NCI-H2081 (cell line): ENCODE measurements around the gene ATP6V0E2.

Source experiments
- DNase-seq, 2 experiments: peaks; one replicate each; lab custom pipeline; 2025; lab: John Stamatoyannopoulos, UW

ATP6V0E2 gene

GRCh38 chr7:149838992-149839408, 34.8 kb upstream of the ATP6V0E2 start:
- DNase-seq = peak in 1 of 2 experiments; percentile 42

GRCh38 chr7:149839933-149840332, 33.8 kb upstream of the ATP6V0E2 start:
- no peak for DNase-seq

GRCh38 chr7:149843566-149843965, 30.2 kb upstream of the ATP6V0E2 start:
- no peak for DNase-seq

- no peak for DNase-seq
These were observed 29.3 kb upstream of the ATP6V0E2 start for GRCh38 chr7:149844445-149844844.

GRCh38 chr7:149845257-149845980, 28.4 kb upstream of the ATP6V0E2 start:
- no peak for DNase-seq

- no peak for DNase-seq
These were observed 27.7 kb upstream of the ATP6V0E2 start for GRCh38 chr7:149846021-149846420.

GRCh38 chr7:149846436-149847046, 27.2 kb upstream of the ATP6V0E2 start:
- DNase-seq = no peak

- DNase-seq = no peak
These were observed 24.6 kb upstream of the ATP6V0E2 start for GRCh38 chr7:149849174-149849573.

- DNase-seq = no peak
These were observed 23.7 kb upstream of the ATP6V0E2 start for GRCh38 chr7:149850007-149850594.

GRCh38 chr7:149850716-149851115, 23.1 kb upstream of the ATP6V0E2 start:
- no peak for DNase-seq

GRCh38 chr7:149851449-149851848, 22.3 kb upstream of the ATP6V0E2 start:
- DNase-seq = no peak

- no peak for DNase-seq
These were observed 20.6 kb upstream of the ATP6V0E2 start for GRCh38 chr7:149853157-149853556.

- peak; percentile 94 to 98 for DNase-seq
These were observed 19.0 kb upstream of the ATP6V0E2 start for GRCh38 chr7:149854611-149855360.

- DNase-seq = peak; percentile 15 to 37
These were observed 18.1 kb upstream of the ATP6V0E2 start for GRCh38 chr7:149855361-149856305.

- no peak for DNase-seq
These were observed 17.2 kb upstream of the ATP6V0E2 start for GRCh38 chr7:149856583-149856982.

GRCh38 chr7:149859369-149859768, 14.4 kb upstream of the ATP6V0E2 start:
- no peak for DNase-seq

GRCh38 chr7:149859876-149860275, 13.9 kb upstream of the ATP6V0E2 start:
- no peak for DNase-seq

GRCh38 chr7:149860821-149861727, 12.7 kb upstream of the ATP6V0E2 start:
- no peak for DNase-seq

GRCh38 chr7:149861728-149862045, 12.1 kb upstream of the ATP6V0E2 start:
- DNase-seq = no peak

GRCh38 chr7:149862156-149862555, 11.6 kb upstream of the ATP6V0E2 start:
- no peak for DNase-seq
